Parathyroid adenoma (tissue), 2 donors: ENCODE data around the gene TMEM154.

Experiments
- H2AFZ ChIP-seq: fragments of 300-600 bp; sonication (generic); one replicate; pipeline ENCODE4 v1.7.0; 2017; ENCODE audit warnings: antibody characterized with exemption, mild to moderate bottlenecking
- H3K27ac ChIP-seq: fragments of 300-600 bp; sonication (generic); one replicate; pipeline ENCODE4 v1.7.0; 2017
- H3K27me3 ChIP-seq: fragments of 300-600 bp; sonication (generic); one replicate; pipeline ENCODE4 v1.7.0; 2017; ENCODE audit warnings: low read length; ENCODE audit not compliant: control insufficient read depth, insufficient read depth
- H3K36me3 ChIP-seq: fragments of 300-600 bp; sonication (generic); one replicate; pipeline ENCODE4 v1.7.0; 2017; ENCODE audit warnings: low read length; ENCODE audit not compliant: control insufficient read depth, insufficient read depth
- H3K4me1 ChIP-seq: fragments of 300-600 bp; sonication (generic); one replicate; pipeline ENCODE4 v1.7.0; 2017; ENCODE audit warnings: control low read depth
- H3K4me2 ChIP-seq: fragments of 300-600 bp; sonication (generic); one replicate; pipeline ENCODE4 v1.7.0; 2017; ENCODE audit warnings: low read length
- H3K4me3 ChIP-seq: fragments of 300-600 bp; sonication (generic); one replicate; pipeline ENCODE4 v1.7.0; 2017; ENCODE audit warnings: low read depth, low read length
- H3K79me2 ChIP-seq: fragments of 300-600 bp; sonication (generic); one replicate; pipeline ENCODE4 v1.7.0; 2017; ENCODE audit warnings: control low read depth
- H3K9ac ChIP-seq: fragments of 300-600 bp; sonication (generic); one replicate; pipeline ENCODE4 v1.7.0; 2017; ENCODE audit warnings: mild to moderate bottlenecking
- H3K9me3 ChIP-seq: fragments of 300-600 bp; sonication (generic); one replicate; pipeline ENCODE4 v1.7.0; 2017; ENCODE audit warnings: low read length; ENCODE audit not compliant: control insufficient read depth
- CTCF ChIP-seq: fragments of 300-600 bp; sonication (generic); IDR thresholded peaks from one replicate; pipeline ENCODE4 v1.7.0; 2017; ENCODE audit warnings: antibody characterized with exemption, mild to moderate bottlenecking
- donor health status: primary hyperparathyroidism.

TMEM154 gene

GRCh38 chr4:152684587-152684986 lies 4.8 kb upstream of the TMEM154 start:
- Histone ChIP-seq H3K9me3 (no peaks in the 10 kb centered on the region), H3K9ac (no peak overlapping the region), H3K79me2 (no peaks in the 10 kb centered on the region), H3K27me3 (no peaks in the 10 kb centered on the region), H3K27ac (no peak overlapping the region), H3K4me2 (no peak overlapping the region), H3K36me3 (no peaks in the 10 kb centered on the region), H2AFZ (no peak overlapping the region), H3K4me3 (no peak overlapping the region), H3K4me1 (no peaks in the 10 kb centered on the region)
- TF ChIP-seq CTCF: no peak

- Histone ChIP-seq H3K27me3 (no peaks in the 10 kb centered on the region), H3K27ac (no peak overlapping the region), H3K79me2 (no peaks in the 10 kb centered on the region), H3K4me1 (no peaks in the 10 kb centered on the region), H2AFZ (no peak overlapping the region), H3K9ac (no peak overlapping the region), H3K36me3 (no peaks in the 10 kb centered on the region), H3K9me3 (no peaks in the 10 kb centered on the region), H3K4me3 (no peak overlapping the region), H3K4me2 (no peak overlapping the region)
- no peak for TF ChIP-seq CTCF
Measured at GRCh38 chr4:152684007-152684406, 4.2 kb upstream of the TMEM154 start.

- Histone ChIP-seq H3K4me3 (no peak overlapping the region), H3K9ac (no peak overlapping the region), H3K27me3 (no peaks in the 10 kb centered on the region), H3K4me1 (no peaks in the 10 kb centered on the region), H3K9me3 (no peaks in the 10 kb centered on the region), H2AFZ (no peak overlapping the region), H3K36me3 (no peaks in the 10 kb centered on the region), H3K4me2 (no peak overlapping the region), H3K79me2 (no peaks in the 10 kb centered on the region), H3K27ac (no peak overlapping the region)
- TF ChIP-seq CTCF: no peak
Measured at GRCh38 chr4:152682143-152682941, 2.5 kb upstream of the TMEM154 start.

- H2AFZ ChIP-seq: no peak overlapping the region
- H3K79me2 ChIP-seq: no peaks in the 10 kb centered on the region
- H3K4me2 ChIP-seq: no peak overlapping the region
- no peak overlapping the region for H3K4me3 ChIP-seq
- H3K27me3 ChIP-seq: no peaks in the 10 kb centered on the region
- no peak overlapping the region for H3K27ac ChIP-seq
- TF ChIP-seq CTCF: no peak
- H3K4me1 ChIP-seq: no peaks in the 10 kb centered on the region
- H3K9me3 ChIP-seq: no peaks in the 10 kb centered on the region
- no peak overlapping the region for H3K9ac ChIP-seq
- H3K36me3 ChIP-seq: no peaks in the 10 kb centered on the region
Measured at GRCh38 chr4:152680988-152681603, 1.3 kb upstream of the TMEM154 start.
